RPMI7951 (cell line): ENCODE data around the gene GPX3. TPM values are rescaled to one million over a fixed set of nuclear protein-coding genes. Genes with fewer than 3 reads are reported as not detected.

Source experiments
- DNase-seq: peaks from one replicate; pipeline ENCODE4 v3.0.0-alpha.2; 2012; ENCODE audit warnings: low read depth
- total RNA-seq: library from RNA; depleted of rRNA; stranded (reverse); fragments of >200 nt; shearing (Covaris generic); gene quantifications from 2 replicates; pipeline ENCODE4 v1.2.3, GENCODE V29; 2014

GPX3 gene
- total RNA-seq, 1 experiment from 2014 or later: 4.4 TPM

DNA sequence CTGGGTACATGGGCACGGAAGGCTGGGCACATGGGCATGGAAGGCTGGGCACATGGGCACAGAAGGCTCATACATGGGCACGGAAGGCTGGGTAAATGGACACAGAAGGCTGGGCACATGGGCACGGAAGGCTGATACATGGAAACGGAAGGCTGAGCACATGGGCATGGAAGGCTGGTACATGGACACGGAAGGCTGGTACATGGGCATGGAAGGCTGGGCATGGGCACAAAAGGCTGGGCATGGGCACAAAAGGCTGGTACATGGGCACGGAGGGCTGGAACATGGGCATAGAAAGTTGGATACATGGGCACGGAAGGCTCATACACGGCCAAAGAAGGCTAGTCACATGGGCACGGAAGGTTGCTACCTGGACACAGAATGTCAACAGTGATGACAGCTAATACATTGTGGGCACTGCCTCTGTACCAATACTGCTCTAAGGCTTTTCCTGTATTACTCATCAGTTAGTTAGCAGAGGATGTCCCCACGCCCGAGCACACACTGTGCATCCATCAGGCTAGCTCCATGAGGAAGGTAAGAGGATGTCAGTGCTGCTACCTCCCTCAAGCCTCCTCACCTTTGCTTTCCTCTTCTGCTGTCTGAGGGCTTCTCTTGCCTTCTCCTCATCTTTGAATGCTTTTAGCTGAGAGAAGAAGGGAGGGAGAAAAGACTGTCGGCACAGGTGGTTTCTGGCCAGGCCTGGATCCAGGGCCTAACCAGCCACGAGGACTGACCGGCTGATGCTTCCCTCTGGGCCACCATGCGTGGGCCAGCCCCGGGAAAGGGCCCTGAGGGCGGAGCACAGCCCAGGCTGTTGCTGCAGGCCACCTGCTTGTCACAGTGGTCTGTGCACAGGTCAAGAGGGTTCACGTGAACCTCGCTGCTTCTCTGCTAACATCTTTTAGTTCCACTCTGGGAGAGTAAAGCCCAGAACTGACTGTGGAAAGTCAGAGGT lies 14.3 kb downstream of the GPX3 start:
- DNase-seq: no peak

GRCh38 chr5:151036556-151036955 lies 16.2 kb downstream of the GPX3 start:
- no peak for DNase-seq

GRCh38 chr5:151037561-151038411 lies 17.4 kb downstream of the GPX3 start:
- peak; percentile 68 for DNase-seq

GRCh38 chr5:151038412-151038745 lies 18.0 kb downstream of the GPX3 start:
- no peak for DNase-seq

DNA sequence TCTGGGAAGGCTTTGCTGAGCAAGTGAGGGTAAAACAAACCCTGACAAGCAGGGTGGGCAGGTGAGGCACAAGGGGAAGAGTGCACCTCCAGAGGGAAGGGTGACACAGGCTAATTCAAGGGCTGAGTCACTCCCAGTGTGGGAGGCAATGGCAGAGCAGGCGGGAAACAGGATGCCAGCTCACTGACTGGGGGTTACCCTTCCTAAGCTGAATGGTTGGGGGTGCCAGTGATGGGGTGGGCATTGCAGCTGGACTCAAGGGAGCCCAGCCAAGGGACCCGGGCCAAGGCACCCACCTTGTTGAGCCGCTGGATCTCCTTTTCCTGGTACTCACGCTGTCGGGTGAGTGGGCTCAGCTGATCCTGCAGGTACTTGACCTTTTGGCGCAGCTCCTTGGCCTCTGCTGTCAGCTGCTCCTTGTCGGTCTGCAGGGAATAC lies 18.4 kb downstream of the GPX3 start:
- peak; percentile 23 for DNase-seq

- DNase-seq: no peak
Measured at GRCh38 chr5:151039665-151040064, 19.3 kb downstream of the GPX3 start.

DNA sequence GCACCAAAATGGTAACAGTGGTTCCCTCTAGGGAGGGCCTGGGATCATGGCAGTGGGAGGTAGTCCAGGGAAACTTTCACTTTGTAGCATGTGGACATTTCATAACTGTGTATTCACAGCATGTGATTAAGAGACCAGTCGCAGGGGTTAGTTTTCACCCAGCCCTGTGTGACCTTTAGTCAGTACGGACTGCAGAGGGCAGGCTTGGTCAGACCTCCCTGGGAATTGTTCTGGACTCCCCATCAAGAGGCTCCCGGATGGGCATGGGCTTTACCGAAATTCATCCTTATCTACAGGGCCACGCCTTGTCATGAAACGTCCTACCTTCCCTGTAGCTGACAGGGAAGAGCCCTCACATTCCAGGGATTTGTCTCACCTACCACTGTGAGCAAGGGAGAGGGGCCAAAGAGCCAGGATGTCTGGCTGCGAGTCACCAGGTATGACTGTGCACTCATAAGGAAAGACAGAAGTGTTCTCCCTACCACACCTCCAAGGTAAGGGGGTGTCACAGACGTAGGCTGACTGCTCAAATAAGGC lies 19.9 kb downstream of the GPX3 start:
- no peak for DNase-seq

DNA sequence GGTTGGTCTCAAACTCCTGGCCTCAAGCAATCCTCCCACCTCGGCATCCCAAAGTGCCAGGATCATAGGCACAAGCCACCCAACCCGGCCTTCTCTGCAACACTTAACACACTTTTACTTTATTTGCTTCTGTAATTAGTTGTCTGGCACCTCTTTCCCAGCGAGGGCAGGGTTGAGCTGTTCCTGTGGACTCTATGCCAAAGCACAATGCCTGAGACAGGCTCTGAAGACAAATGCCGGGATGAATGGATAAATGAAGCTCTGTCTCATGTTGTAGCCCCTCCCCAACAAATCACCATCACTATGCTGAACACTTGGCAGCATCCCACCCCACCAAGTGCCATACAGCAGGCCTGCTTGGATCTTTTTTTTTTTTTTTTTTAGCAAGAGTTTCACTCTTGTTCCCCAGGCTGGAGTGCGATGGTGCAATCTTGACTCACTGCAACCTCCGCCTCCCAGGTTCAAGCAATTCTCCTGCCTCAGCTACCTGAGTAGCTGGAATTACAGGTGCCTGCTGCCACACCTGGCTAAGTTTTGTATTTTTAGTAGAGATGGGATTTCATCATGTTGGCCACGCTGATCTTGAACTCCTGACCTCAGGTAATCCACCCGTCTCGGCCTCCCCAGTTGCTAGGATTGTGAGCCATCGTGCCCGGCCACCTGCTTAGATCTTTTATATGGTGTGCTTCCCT lies 21.3 kb downstream of the GPX3 start:
- DNase-seq: no peak

DNA sequence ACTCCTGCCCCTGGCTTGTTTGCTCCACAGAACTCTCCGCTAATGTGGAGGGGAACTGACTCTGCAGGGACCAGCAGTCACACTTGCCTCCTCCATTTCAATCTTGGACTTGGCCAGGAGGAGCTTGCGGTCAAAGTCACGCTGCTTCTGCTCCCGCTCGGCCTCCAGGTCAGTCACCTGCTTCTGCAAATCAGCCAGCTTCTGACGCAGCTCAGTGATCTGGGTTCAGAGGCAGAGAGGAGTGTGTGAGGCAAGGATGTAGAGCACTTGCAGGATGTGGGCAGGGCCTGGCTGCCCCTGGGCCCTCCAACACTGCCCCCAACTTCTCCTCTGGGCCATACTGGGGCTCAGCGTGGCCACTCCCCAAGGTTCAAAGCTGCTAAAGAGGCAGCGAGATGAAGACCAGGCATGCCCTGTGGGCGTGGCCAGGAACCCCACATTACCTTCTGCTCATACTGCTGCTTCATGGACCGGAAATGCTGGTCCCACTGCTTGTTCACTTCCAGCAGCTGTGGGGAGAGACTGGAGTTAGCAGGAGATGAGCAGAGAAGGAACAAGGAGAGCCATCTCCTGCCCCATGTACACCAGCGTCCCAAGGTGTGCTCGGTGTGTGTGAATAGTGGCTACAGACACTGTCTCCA lies 22.2 kb downstream of the GPX3 start:
- no peak for DNase-seq

GRCh38 chr5:151047814-151048425 lies 27.5 kb downstream of the GPX3 start:
- DNase-seq: no peak

GRCh38 chr5:151048526-151048925 lies 28.1 kb downstream of the GPX3 start:
- peak; percentile 5 for DNase-seq

DNA sequence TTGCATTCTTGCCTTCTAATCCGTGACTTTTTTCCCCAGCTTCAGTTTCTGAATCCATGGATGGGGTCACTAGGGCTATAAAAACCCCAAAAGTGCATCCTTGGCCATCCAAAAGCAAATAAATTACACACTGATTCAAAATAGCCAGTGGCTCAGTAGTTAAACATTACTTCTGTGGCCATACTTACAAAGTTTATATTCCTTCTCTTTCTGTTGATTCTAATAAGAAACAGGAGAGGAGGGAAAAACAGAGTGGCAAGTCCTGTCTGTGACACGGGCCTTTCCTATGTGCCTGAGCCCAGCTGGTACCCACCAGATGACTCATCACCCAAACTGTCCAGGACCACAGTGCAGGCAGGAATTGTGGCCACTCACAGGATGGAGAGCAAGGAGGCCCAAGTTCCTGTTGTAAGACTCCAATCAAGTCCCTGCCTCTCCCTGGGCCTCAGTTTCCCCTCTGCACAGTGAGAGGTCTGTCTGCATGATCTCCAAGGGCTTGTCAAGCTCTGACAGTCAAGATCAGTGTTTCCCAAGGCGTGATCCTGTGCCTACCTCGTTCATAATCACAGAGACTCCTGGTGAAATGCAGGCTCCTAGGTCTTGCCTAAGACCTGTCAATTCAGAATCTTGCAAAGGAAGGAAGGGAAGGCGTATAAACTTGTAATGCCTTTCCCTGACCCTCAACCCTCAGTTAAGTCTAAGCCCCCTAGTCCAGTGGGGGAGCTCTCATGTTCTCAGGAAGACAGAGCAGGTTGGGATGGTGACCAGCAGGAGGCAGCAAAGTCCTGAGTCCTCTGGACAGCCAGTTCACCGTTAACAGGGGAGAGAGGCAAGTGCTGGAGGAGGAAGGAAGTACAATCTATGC lies 30.9 kb downstream of the GPX3 start:
- DNase-seq: peak; percentile 75

GRCh38 chr5:151051931-151052608 lies 31.7 kb downstream of the GPX3 start:
- DNase-seq: no peak

- DNase-seq: no peak
Measured at GRCh38 chr5:151052836-151053235, 32.4 kb downstream of the GPX3 start.

DNA sequence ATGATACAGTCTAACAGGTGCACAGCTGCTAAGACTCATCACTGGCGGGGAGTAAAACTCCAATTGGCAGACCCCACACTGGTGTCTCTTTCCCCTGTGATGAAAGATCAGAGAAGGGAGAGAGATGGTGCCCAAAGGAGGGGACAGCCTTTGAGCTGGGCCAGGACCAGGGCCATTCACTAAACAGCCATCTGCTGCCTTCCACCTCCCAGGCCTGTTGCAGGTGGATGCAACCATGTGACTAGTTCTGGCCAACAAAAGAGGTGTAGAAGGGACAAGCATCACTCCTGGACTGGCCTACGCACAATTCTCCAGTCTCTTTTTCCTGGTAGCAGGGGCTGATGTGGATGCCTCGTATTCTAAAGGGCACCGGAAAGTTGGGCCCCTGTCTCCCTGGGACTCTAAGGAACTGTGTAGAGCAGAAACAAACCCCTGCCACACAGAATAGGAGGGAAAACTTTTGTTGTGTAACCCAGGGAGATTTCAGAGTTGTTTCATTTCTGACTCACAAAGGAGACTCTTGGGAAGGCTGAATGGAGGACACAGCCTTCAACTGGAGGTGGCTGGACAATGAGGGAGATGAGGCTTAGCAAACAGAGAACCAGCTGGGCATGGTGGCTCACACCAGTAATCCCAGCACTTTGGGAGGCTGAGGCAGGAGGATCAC lies 33.5 kb downstream of the GPX3 start:
- DNase-seq: no peak

DNA sequence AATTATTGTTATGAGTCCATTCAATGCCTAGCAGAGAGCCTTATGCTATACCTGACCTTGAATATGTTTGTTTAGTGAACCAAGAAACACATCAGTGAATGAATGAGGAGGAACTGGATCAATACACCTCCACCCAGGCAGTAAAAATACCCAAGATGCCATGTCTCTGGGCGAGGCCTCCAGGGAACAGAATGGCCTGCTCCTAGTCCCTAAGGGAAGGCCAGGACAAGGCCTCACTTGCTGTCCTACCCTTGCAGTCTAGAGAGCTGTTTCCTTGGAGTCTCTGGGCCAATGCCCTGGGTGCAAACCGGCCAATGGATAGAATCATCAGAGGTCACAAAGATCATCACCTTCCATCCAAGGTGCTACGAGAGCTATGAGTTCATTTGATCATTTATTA lies 34.3 kb downstream of the GPX3 start:
- no peak for DNase-seq

DNA sequence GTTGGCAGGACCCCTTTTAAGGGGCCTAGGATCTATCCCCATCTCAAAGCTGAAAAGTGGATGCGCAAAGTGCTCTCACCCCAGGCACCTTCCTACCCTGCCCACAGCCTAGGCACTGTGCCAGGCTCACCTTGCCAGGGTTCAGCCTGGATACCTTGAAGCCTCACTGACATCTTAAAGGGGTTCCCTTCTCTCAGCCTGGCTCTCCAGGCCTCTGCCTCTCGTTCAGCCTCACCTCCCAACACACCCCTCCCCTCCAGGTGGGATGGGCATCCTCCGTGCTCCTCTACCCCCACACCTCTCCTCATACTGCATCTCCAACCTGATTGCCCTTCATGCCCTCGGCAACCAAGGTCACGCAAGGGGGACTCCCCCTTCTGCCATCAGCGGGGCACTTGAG lies 34.9 kb downstream of the GPX3 start:
- DNase-seq: no peak

DNA sequence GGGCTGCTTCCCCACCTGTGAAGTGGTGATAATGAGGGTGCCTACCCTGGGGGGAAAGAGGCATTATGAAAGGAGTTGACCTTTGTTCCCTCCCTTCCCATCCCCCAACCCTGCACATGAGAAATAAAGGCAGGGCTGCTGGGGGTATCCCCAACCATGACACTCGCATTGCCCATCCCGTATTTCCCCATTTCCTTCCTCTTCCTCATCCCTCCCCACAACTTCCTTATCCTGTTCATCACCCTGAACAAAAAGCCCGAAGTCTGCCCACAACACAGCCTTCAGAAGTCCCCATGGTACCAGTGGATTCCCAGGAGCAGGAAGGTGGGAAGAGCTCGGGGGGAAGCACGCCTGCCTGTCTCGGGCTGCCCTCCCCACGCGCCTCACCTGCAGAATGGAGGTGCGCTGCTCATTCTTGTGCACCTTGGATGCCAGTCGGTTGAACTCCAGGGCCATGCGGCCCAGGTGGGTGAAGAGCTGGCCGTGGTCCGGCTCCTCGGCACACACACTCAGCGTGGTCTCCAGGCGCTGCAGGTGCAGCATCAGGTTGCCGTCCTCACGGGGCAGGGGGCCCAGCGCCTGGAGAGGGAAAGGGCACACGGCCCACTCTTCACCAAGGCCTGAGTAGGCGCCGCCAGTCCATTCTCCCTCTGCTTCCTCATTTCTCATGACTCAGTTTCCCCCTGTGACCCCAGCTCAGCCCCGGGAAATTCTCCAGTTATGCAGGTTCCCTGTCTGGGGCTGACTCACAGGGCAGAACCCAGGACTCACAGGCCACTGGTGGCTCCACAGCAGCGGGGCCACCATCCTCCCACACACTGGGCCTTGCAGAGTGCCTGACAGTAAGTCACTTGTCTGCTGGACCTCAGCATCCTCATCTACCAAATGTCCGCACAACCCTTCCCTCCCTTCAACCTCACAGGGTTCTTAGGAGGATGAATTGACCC lies 36.3 kb downstream of the GPX3 start:
- DNase-seq: no peak
